Activated CD4-positive, alpha-beta T cell treated with anti-CD3 and anti-CD28 coated beads, Interleukin-2, amount 50 U/mL, for 16 hours (primary cell): Measurements from ENCODE around the gene TLK1.
A peak's percentile ranks its signal among the peaks of the same experiment; 100 is the strongest.
"Not testable (repeated sequence)": the region's sequence is repeated elsewhere in the genome, so short reads cannot be mapped to it uniquely, and the experiment has no call there.

Experiments used
- DNase-seq: peaks from one replicate; pipeline ENCODE4 v3.0.0-alpha.2; 2020

The TLK1 gene

DNA sequence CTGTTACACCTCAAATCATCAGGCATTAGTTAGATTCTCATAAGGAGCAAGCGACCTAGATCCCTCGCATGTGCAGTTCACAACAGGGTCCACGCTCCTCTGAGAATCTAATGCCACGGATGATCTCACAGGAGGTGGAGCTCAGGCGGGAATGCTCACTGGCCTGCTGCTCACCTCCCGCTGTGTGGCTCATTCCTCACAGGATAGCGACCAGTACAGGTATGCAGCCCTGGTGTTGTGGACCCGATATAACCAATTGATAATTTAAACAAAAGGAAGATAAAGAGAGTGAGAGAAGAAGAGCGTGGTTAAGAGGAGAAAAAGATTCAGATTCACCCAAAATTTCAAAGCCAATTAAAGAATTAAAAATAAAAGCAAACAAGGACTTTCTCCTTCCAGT, 20.8 kb downstream of the TLK1 start:
- no peak for DNase-seq

DNA sequence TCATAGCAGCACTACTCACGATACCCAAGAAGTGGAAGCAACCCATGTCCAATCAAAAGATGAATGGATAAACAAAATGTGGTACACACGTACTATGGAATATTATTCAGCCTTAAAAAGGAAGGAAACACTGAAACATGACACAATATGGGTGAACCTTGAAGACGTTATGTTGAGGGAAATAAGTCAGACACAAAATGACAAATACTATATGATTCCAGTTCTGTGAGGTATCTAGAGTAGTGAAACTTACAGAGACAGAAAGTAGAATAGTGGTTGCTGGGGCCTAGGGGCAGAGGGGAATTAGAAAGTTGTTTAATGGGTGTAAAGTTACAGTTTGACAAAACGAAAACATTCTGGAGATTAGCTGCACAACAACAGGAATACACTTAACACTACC, 24.7 kb downstream of the TLK1 start:
- peak; percentile 41 for DNase-seq

DNA sequence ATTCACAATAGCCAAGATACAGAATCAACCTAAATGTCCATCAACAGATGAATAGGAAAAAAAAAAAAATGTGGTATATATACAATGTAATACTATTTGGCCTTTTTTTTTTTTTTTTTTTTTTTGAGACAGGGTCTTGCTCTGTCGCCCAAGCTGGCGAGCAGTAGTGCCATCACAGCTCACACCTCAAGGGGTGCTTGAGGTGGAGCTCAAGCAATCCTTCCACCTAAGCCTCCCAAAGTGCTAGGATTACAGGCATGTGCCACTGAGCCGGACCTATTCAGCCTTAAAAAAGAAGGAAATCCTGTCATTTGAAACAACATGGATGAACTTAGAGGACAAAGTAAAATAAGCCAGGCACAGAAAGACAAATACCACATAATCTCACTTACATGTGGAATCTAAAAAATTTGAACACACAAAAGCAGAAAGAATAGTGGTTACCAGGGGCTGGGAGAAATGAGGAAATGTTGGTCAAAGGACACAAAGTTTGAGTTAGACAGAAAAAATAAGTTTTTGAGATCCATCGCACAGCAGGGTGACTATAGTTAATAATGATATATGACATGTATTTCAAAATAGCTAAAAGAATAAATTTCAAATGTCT, 26.0 kb downstream of the TLK1 start:
- no peak for DNase-seq

DNA sequence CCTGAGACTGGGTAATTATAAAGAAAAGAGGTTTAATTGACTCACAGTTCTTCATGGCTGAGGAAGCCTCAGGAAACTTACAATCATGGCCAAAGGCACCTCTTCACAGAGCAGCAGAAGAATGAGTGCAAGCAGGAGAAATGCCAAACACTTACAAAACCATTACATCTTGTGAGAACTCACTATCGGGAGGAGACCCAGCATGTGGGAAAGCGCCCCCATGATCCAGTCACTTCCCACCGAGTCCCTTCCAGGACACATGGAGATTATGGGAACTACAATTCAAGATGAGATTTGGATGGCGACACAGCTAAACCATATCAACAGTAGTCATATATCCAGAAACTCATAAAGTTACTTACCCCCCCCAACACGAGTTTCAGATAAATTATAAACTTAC, 28.6 kb downstream of the TLK1 start:
- DNase-seq, result no peak

DNA sequence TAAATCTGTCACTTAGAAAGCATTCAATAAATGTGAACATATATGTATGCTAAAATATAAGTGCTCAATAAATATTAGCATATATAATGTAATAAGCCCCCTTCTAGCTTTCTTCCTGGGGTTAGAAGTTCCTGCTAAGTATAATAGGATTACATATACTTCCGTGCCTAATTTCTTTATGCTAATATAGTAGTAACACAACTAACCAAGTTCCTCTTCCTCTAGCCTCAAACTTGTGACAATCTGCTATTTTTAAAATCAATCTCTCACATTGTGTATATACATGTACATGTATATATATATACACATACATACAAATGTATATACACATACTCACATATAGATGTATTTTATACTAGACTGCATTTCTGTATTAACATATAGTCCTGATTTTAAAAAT, 32.2 kb downstream of the TLK1 start:
- no peak for DNase-seq

DNA sequence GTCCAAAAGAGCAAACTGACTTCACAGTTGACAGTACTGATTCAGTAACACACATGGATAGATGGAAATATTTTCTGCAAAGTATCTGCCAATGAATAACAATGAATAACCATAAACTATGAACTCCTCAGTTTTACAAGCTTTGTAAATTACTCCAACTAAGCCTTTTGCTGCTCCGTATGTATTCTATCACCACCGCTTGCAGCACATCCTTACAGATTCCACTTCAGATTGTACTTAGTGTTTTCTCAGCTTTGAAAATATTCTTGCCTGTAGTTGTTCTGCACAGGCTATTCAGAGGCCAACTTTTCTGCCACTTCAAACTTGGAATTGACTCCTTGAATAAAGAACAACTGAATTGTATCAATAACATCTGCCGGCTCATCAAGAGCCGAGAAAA, 36.2 kb downstream of the TLK1 start:
- DNase-seq, result no peak

DNA sequence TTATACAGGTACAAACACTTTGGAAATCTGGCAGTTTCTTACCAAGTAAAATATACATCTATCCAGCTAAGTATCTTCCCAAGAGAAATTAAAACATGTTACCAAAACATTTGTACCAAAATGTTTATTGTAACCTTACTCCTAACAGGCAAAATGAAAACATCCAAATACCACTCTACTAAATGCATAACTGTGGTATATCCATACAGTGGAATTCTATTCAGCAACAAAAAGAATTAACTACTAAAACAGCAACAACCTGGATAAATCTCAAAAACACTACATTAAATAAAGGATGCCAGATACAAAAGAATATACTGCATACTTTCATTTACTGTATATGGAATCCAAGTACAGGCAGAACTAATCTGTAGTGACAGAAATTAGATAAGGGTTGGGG, 51.1 kb downstream of the TLK1 start:
- DNase-seq, result no peak

DNA sequence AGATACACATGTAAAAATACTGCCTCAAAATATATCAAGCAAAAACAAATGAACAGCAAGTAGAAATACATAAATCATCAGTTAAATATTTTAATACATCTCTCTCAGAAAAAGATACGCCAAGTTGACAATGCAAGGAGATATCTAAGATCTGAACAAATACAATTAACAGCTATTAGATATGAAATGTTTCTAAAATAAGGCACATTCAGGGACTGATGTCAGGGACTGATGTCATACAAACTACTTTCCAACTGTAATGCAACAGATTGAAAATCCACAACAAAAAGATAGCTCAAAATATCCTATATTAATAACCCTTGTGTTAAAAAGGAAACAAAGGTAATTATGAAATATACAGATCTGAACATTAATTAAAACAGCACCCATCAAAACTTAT, 51.7 kb downstream of the TLK1 start:
- DNase-seq, result no peak

DNA sequence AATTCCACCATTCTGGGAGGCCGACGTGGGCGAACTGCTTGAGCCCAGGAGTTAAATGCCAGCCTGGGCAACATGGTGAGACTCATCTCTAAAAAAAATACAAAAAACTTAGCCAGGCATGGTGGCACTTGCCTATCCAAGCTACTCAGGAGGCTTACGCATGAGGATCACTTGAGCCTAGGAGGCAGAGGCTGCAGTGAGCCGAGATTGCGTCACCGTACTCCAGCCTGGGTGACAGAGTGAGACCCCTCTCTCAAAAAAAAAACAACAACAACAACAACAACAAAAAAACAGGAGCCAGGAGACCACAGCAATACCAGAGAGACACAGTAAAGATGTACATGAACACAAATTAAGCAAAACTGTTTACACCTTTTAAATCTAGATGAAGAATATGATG, 52.9 kb downstream of the TLK1 start:
- no peak for DNase-seq

DNA sequence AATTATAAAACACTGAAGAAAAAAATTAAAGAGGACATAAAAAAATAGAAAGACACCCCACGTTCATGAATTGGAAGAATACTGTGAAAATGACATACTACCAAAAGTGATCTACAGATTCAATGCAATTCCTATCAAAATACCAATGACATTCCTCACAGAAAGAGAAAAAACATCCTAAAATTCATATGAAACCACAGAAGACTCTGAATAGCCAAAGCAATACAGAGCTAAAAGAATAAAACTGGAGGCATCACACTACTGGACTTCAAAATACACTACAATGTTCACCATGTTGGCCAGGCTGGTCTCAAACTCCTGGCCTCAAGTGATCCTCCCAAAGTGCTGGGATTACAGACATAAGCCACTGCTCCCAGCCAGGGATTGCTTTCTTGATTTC, 56.3 kb downstream of the TLK1 start:
- DNase-seq, result no peak

DNA sequence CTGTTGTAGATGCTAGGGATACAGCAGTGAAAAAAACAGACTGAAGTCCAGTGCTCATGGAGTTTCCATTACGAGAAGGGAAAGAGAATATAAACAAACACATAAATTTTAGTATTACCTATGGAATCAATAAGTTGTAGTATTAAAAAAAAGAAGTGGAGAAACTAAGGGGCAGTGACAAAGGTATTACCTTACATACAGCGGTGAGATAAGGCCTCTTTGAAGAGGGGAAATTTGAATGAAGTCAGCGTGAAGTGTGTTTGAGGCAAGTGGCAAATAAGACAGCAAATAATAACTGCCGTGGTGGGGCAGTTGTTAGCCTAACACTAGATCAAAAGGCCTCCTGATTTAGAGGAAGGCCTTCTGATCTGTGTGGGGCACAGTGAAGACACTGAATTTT, 57.9 kb downstream of the TLK1 start:
- DNase-seq, result no peak

DNA sequence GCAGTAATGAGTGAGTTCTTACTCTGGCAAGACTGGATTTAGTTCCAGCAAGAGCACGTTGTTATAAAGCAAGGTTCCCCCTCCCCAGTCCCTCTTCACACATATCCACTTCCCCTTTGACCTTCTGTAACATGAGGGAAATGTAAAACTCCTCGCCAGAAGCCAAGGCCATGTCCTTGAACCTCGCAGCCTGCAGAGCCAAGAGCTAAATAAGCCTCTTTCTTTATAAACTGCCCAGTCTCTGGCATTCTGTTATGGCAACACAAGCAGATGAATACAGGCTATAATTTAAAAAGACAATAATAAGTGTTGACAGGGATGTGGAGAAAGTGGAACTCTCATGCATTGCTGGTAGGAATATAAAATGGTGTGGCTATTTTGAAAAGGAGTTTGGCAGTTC, 60.3 kb downstream of the TLK1 start:
- DNase-seq, result no peak

DNA sequence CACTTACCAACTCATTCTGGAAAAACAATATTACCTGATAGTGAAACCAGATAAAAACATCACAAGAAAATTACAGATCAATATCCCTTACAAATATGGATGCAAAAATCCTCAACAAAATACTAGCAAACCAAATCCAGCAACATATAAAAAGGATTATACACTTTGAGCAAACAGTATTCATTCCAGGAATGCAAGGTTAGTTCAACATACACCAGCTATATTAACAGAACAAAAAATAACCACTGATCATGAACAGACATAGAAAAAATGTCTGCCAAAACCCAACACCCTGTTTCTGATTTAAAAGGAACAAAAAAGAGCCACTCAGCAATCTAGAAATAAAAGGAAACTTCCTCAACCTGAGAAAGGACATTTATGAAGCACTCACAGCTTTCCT, 62.1 kb downstream of the TLK1 start:
- no peak for DNase-seq

DNA sequence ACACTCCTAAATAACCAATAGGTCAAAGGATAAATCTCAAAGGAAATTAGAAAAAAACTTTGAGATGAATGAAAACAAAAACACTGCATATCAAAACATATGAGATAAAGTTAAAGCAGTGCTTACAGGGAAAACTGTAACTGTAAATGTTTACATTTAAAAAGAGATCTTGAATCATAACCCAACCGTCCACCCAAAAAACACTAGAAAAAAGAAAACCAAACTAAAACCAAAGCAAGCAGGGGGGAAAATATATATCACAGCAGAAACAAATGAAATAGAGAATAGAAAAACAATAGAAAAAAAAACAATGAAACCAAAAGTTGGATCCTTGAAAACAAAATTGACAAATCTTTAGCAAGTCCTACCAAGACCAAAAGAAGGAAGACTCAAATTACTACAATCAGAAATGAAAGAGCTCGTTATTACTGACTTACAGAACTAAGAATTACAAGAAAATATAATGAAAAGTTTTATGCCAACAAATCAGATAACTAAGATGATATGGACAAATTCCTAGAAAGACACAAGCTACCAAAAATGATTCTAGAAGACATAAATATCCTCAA, 65.6 kb downstream of the TLK1 start:
- DNase-seq, result peak; percentile 26

DNA sequence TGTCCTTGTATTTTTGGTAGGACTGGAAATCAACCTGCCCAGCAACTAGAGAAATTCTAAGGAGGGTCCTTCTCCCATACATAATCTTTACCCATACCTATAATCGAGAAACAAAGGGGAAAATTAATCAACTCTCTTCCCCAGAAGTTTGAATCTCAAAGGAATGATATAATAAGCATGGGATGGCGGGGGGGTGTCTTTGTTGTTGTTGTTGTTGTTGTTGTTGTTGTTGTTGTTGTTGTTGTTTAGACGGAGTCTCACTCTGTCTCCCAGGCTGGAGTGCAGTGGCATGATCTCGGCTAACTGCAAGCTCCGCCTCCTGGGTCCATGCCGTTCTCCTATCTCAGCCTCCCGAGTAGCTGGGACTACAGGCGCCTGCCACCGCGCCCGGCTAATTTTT, 69.2 kb downstream of the TLK1 start:
- not testable (repeated sequence) for DNase-seq

DNA sequence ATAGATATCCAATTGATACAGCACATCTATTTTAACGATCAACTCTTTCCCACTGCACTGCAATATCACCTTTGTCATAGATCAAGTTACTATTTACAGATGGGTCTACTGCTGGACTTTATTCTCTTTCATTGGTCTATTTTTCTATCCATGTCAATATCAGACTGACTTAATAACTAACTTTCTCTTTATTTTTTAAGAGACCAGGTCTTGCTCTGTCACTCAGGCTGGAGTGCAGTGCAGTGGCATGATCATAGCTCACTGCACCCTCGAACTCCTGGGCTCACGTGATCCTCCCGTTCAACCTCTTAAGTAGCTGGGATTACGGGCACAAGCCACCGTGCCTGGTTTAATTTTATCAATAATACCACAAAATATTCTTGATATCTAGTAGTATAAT, 71.2 kb downstream of the TLK1 start:
- DNase-seq, result no peak

DNA sequence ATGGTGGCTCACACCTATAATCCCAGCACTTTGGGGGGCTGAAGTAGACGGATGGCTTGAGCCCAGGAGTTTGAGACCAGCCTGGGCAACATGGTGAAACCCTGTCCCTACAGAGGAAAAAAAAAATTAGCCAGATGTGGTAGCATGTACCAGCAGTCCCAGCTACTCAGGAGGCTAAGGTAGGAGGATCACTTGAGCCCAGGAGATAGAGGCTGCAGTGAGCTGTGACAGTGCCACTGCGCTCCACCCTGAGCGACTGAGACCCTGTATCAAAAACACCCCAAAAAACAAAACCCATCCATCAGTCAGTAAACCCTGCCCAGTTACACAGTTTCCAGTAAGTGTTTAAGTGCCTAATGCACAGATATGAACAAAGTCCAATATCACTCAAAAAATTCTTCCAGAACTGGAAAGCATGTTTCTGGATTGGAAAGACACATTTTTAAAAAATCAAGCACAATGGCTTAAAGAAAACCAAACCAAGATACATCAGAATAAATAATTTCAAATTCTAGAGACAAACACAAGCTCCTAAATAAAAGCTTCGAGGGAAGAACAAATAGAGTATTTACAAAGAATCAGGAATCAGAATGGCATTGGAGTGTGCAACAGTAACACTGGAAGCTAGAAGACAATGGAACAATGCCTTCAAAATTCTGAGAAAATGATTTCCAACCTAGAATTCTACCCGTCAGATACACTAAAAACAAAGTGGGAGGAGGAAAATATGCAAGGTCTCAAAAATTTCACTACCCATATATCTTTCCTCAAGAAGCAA, 72.4 kb downstream of the TLK1 start:
- DNase-seq, result no peak

DNA sequence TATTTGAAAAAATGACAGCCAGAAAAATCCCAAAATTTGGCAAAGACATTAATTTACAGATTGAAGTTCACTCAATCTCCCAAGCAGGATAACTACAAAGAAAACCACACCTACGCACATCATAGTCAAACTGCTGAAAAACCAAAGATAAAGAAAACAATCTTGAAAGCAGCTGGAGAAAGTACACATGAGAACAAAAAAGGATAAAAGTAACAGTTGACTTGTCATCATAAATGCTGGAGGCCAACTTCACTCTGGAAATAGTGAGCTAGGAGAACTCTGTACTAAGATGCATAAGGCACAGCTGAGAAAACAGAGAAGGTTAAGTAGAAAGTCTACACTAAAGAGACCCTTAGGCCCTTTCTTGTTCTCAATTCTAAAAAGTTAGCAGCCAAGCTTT, 73.1 kb downstream of the TLK1 start:
- no peak for DNase-seq

DNA sequence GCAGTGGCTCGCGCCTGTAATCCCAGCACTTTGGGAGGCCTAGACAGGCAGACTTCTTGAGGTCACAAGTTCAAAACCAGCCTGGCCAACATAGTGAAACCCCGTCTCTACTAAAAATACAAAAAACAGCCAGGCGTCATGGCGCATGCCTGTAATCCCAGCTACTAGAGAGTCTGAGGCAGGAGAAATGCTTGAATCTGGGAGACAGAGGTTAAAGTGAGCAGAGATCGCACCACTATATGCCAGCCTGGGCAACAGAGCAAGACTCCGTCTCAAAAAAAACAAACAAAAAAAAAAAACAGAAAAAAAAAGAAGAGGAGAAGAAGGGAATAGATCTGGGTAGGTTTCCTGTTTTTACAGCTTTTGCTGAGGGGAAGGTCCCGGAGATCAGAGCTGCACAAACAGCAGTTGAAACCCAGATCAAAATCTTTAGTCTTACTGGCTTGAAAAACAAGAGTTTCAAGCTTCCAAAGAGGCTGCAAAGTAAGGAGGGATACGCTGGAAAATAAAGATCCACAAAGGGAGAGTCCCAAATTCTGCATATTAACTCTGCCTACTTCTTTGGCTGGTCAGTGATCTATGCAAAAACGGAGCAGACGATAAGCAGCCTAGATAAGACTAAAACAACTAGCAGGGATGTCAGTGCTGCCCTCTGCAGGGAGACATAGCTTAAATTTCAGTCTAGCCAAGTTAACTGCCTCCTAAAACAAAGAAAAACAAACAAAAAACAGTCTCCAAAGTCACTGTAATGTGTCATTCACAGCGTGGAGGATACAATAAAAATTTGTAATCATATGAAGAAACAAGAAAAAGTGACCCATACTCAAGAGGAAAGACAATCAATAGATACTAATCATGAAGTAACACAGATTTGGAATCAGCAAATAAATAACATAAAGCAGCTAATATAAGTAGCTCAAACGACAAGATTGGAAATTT, 74.1 kb downstream of the TLK1 start:
- DNase-seq, result peak; percentile 54

DNA sequence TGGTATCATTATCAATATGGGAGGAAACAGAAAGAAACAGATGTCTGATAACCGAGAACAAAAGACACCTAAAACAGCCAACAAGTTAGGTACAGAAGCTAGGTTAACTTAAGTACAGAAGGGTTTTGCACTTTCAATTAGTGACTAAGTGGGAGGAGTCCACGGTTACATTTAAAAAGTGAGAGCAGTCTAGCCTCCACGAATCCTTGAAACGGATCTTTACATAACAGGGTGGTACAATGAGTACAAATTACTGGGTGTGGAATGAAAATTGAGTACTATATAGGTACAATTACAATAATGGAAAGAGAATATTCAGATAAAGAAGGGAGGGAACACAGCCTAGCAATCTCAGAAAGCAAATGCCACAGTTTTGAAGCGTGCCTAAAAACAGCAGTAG, 76.6 kb downstream of the TLK1 start:
- no peak for DNase-seq

DNA sequence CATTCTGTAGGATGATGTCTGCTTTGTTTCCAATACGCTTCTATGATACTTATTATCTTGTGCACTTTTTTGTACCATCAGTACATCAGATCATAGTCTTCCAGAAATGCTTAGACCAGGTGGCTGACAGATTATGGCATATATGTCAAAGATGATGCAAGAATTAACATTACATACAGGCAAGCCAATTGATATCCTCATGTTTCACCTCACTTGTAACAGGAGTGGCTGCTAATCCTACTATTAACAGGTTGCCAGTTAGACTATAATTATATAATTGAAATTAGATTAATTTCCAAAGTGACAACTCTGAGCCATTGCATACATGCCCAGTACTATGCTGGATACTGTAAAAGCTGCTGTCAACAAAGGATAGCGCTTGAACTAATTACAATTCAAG, 77.2 kb downstream of the TLK1 start:
- no peak for DNase-seq

DNA sequence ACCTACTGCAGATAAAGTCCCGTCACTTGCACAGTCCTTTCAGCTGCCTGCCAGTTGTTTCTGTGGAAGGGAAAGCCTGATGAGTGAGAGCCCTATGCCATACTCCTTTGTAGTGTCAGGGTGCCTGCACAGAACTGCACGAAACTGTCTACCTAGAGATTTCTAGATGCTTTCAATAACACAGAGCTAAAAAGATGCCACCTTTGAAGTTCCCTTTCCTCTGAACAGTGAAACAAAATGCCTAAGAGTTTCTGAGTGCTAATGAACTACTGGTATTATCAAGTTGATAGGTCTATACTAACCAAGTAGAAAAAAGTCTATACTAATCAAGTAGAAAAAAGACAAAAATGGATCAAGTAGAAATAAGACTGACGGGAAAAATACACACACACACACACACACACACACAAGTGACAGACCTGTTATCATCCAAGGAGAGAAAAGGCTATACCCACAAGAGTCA, 79.0 kb downstream of the TLK1 start:
- DNase-seq, result no peak

DNA sequence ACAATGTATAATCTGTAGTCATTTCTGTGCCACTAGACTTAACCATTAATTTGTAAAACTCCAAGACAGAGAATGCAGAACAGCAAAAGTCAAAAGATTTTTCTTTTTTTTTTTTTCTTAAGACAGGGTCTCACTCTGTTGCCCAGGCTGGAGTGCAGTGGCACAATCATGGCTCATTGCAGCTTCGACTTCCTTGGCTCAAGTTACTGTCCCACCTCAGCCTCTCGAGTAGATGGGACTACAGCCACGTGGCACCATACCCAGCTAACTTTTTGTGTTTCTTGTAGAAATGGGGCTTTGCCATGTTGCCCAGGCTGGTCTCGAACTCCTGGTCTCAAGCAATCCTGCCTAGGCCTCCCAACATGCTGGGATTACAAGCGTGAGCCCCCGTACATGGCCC, 80.1 kb downstream of the TLK1 start:
- DNase-seq, result no peak
